Fibroblast of lung (primary cell): Measurements from ENCODE around the gene CD244. TPM values are rescaled to one million over a fixed set of nuclear protein-coding genes. Genes with fewer than 3 reads are reported as not detected.

Source experiments
- DNase-seq, 2 donors: peaks; one replicate each; pipeline versions ENCODE4 v3.0.0 to v3.0.0-alpha.2; 2010; ENCODE audit warnings: low read depth in 2 of 2
- H2AFZ ChIP-seq: 2 replicates; pipeline ENCODE4 v1.5.1; 2012; ENCODE audit warnings: low read length, control low read depth, inconsistent platforms
- H3K27ac ChIP-seq: 2 replicates; pipeline ENCODE4 v1.5.1; 2011; ENCODE audit warnings: low read length, control low read depth; ENCODE audit not compliant: insufficient read depth
- H3K27me3 ChIP-seq: 2 replicates; pipeline ENCODE4 v1.5.1; 2011; ENCODE audit warnings: mild to moderate bottlenecking, low read length; ENCODE audit not compliant: control insufficient read depth, insufficient read depth
- H3K36me3 ChIP-seq: 2 replicates; pipeline ENCODE4 v1.5.1; 2011; ENCODE audit warnings: low read length; ENCODE audit not compliant: control insufficient read depth, insufficient read depth
- H3K4me1 ChIP-seq: 2 replicates; pipeline ENCODE4 v1.5.1; 2011; ENCODE audit warnings: low read length; ENCODE audit not compliant: control insufficient read depth, insufficient read depth; ENCODE audit errors: extremely low read depth
- H3K4me2 ChIP-seq: 2 replicates; pipeline ENCODE4 v1.5.1; 2011; ENCODE audit warnings: low read length, control low read depth; ENCODE audit not compliant: insufficient read depth; ENCODE audit errors: extremely low read depth
- H3K4me3 ChIP-seq, 4 experiments: fragments of 200-600 bp in 1 of 4; sonication (generic) in 1 of 4; replicated peaks in 1 of 4; 2 replicates each; pipeline ENCODE4 v1.5.1; 2011 to 2016; ENCODE audit warnings: low read length in 4 of 4, low read depth in 3 of 4, mild to moderate bottlenecking in 3 of 4, control low read depth in 2 of 4, inconsistent platforms in 1 of 4, mixed read lengths in 1 of 4; ENCODE audit not compliant: insufficient read depth in 1 of 4; ENCODE audit errors: control extremely low read depth in 1 of 4
- H3K79me2 ChIP-seq: 2 replicates; pipeline ENCODE4 v1.5.1; 2012; ENCODE audit warnings: mild to moderate bottlenecking, low read length, inconsistent platforms; ENCODE audit not compliant: control insufficient read depth, insufficient read depth
- H3K9ac ChIP-seq: 2 replicates; pipeline ENCODE4 v1.5.1; 2011; ENCODE audit warnings: mild to moderate bottlenecking, low read length, control low read depth; ENCODE audit not compliant: insufficient read depth
- H3K9me3 ChIP-seq: 2 replicates; pipeline ENCODE4 v1.5.1; 2012; ENCODE audit warnings: low read depth, low read length; ENCODE audit not compliant: control insufficient read depth, insufficient read depth
- H4K20me1 ChIP-seq: 2 replicates; pipeline ENCODE4 v1.5.1; 2011; ENCODE audit warnings: low read length; ENCODE audit not compliant: control insufficient read depth, insufficient read depth; ENCODE audit errors: extremely low read depth
- EZH2 ChIP-seq: IDR thresholded peaks from 2 replicates; pipeline ENCODE4 v1.5.1; 2012; ENCODE audit warnings: low read length, control low read depth, mild to moderate bottlenecking; ENCODE audit errors: missing control alignments
- polyA plus RNA-seq, 2 donors: library from polyadenylated mRNA; depleted of rRNA in 1 of 2; stranded (reverse) in 1 of 2; unstranded in 1 of 2; fragments of >200 nt; gene quantifications; 2 replicates each; pipeline ENCODE4 v1.2.1, GENCODE V29; 2011 to 2012; ENCODE audit warnings: missing spikeins in 1 of 2
- total RNA-seq: library from RNA; depleted of rRNA; stranded (reverse); fragments of >200 nt; gene quantifications from 2 replicates; pipeline ENCODE4 v1.2.1, GENCODE V29; 2014
- TF ChIP-seq, protein P1 (sequence below), 2 donors: IDR thresholded peaks in 1 of 2; conservative IDR thresholded peaks in 1 of 2; 1 replicate in 1 of 2; 2 replicates in 1 of 2; pipeline ENCODE4 v1.5.1; 2011 to 2012; ENCODE audit warnings: low read length in 2 of 2, control low read depth in 1 of 2, inconsistent platforms in 1 of 2, low read depth in 1 of 2, mild to moderate bottlenecking in 1 of 2

CD244 gene
- total and polyA plus RNA-seq, 2 donors (not counting 1 experiment from before 2014, with no cell fraction given), result not detected

DNA sequence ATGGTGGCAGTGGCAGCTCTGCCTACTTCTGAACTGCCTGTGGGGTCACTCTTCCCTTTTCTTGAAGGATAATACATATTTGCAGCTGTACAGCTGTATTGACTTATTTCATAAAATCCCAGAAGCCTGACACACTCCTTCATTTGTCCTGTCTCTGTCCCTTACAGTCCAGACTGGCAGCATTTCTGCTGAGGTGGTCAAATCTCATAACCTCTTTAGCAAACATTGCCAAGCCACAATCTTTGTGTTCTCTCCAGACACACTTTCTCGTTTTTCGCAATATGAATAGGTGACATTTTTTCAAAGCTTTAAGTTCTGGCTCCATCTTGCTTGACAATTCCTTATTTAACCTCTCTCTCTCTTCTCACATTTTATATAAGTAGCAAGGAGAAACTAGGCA is 51.5 kb downstream of the CD244 start:
- no peak overlapping the region for H3K4me3 ChIP-seq
- TF ChIP-seq EZH2, result no peak
- TF ChIP-seq, protein P1, sequence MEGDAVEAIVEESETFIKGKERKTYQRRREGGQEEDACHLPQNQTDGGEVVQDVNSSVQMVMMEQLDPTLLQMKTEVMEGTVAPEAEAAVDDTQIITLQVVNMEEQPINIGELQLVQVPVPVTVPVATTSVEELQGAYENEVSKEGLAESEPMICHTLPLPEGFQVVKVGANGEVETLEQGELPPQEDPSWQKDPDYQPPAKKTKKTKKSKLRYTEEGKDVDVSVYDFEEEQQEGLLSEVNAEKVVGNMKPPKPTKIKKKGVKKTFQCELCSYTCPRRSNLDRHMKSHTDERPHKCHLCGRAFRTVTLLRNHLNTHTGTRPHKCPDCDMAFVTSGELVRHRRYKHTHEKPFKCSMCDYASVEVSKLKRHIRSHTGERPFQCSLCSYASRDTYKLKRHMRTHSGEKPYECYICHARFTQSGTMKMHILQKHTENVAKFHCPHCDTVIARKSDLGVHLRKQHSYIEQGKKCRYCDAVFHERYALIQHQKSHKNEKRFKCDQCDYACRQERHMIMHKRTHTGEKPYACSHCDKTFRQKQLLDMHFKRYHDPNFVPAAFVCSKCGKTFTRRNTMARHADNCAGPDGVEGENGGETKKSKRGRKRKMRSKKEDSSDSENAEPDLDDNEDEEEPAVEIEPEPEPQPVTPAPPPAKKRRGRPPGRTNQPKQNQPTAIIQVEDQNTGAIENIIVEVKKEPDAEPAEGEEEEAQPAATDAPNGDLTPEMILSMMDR (conservative IDR thresholded peaks at IDR 0.05 in 1 of 2, IDR thresholded peaks at IDR 0.05 in 1 of 2; ENCODE audit: low read depth in 1 of 2, low read length in 2 of 2), result no peak

DNA sequence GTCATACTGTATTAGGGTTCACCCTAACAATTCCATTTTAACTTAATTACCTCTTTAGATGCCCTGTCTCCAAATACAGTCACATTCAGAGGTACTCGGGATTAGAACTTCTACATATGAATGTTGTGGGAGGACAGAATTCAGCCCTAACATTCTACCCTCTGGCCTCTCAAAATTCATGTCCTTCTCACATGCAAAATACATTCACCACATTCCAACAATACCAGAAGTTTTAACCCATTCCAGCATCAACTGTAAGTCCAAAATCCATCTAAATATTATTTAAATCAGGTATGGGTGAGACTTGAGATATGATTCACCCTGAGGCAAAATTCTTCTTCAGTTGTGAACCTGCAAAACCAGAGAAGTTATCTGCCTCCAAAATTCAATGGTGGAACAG is 52.2 kb downstream of the CD244 start:
- Histone ChIP-seq H4K20me1 (no peaks in the 10 kb centered on the region), H3K4me1 (no peaks in the 10 kb centered on the region), H2AFZ (no peak overlapping the region), H3K36me3 (no peaks in the 10 kb centered on the region), H3K4me3 (no peak overlapping the region), H3K4me2 (no peak overlapping the region), H3K9ac (no peak overlapping the region), H3K79me2 (no peaks in the 10 kb centered on the region), H3K27me3 (no peaks in the 10 kb centered on the region), H3K9me3 (no peaks in the 10 kb centered on the region), H3K27ac (no peak overlapping the region)
- no peak for DNase-seq
- TF ChIP-seq, protein P1 (conservative IDR thresholded peaks at IDR 0.05 in 1 of 2, IDR thresholded peaks at IDR 0.05 in 1 of 2; ENCODE audit: low read depth in 1 of 2, low read length in 2 of 2), result no peak

More for the DNA sequence above, 51.5 kb downstream of the CD244 start:
- H3K36me3 ChIP-seq, result no peaks in the 10 kb centered on the region
- no peaks in the 10 kb centered on the region for H3K9me3 ChIP-seq
- H2AFZ ChIP-seq, result no peak overlapping the region
- H3K79me2 ChIP-seq, result no peaks in the 10 kb centered on the region
- no peaks in the 10 kb centered on the region for H3K4me1 ChIP-seq
- DNase-seq, result no peak
- no peaks in the 10 kb centered on the region for H3K27me3 ChIP-seq
- H3K9ac ChIP-seq, result no peak overlapping the region
- H3K27ac ChIP-seq, result no peak overlapping the region
- H4K20me1 ChIP-seq, result no peaks in the 10 kb centered on the region
- H3K4me2 ChIP-seq, result no peak overlapping the region

DNA sequence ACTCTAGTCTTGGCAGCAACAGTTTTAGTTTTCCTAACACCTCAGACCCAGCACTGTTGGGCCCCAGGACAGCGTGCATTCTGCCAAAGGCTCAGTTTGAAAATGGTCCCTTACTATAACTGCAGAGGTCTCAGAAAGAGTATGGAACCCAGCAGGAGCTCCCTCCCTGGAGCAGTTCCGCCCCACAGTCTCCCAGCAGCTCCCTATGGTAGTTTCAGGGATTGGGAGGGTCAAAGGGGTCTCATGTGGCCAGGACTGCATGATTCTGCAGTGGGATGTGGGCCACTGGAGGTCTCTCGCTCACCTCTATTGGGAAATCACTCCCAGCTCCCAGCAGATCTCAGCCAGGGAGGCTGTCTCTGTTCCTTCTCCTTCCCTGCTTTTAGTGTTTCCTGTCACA is 54.4 kb downstream of the CD244 start:
- no peak for DNase-seq
- Histone ChIP-seq H3K4me3 (no peak overlapping the region), H4K20me1 (no peaks in the 10 kb centered on the region), H3K4me1 (no peaks in the 10 kb centered on the region), H3K36me3 (no peaks in the 10 kb centered on the region), H3K27me3 (no peaks in the 10 kb centered on the region), H3K79me2 (no peaks in the 10 kb centered on the region), H3K9ac (no peak overlapping the region), H2AFZ (no peak overlapping the region), H3K27ac (no peak overlapping the region), H3K9me3 (no peaks in the 10 kb centered on the region), H3K4me2 (no peak overlapping the region)
- no peak for TF ChIP-seq EZH2
- TF ChIP-seq, protein P1 (conservative IDR thresholded peaks at IDR 0.05 in 1 of 2, IDR thresholded peaks at IDR 0.05 in 1 of 2; ENCODE audit: low read depth in 1 of 2, low read length in 2 of 2), result no peak
